B cell (primary cell): ENCODE measurements around the gene ERO1B. TPM values are rescaled to one million over a fixed set of nuclear protein-coding genes. Genes with fewer than 3 reads are reported as not detected.
"Not testable (repeated sequence)": the region's sequence is repeated elsewhere in the genome, so short reads cannot be mapped to it uniquely, and the experiment has no call there.

ENCODE experiments used
- ATAC-seq: fragments of 200-7000 bp; cut with Tn5 transposase; one replicate; pipeline ENCODE4 v1.10.0; 2021; ENCODE audit warnings: low read depth, mild to moderate bottlenecking, moderate number of reproducible peaks, moderate library complexity
- CTCF ChIA-PET: fragments of 350-600 bp; sonication (Branson Sonifier 250); formaldehyde crosslinking; loops from one replicate; lab custom pipeline; 2021; ENCODE audit warnings: antibody characterized with exemption, inconsistent platforms; lab: Charles Lee
- POLR2A ChIA-PET: fragments of 350-600 bp; sonication (Branson Sonifier 250); formaldehyde crosslinking; loops from one replicate; lab custom pipeline; 2021; ENCODE audit warnings: antibody characterized with exemption; lab: Charles Lee
- DNase-seq: peaks from one replicate; pipeline ENCODE4 v3.0.0; 2013
- H2AFZ ChIP-seq: 2 replicates; pipeline ENCODE4 v1.6.1; 2012; ENCODE audit warnings: mild to moderate bottlenecking, low read depth, low read length; ENCODE audit not compliant: insufficient read depth, poor library complexity, severe bottlenecking
- H3K27ac ChIP-seq, 2 donors: 1 replicate in 1 of 2; 2 replicates in 1 of 2; pipeline ENCODE4 v1.5.1; 2012 to 2013; ENCODE audit warnings: low read length in 2 of 2, mild to moderate bottlenecking in 2 of 2, moderate library complexity in 1 of 2
- H3K27me3 ChIP-seq, 4 experiments: fragments of 200-600 bp in 1 of 4; sonication (generic) in 1 of 4; replicated peaks in 1 of 4; 1 replicate in 2 of 4; 2 replicates in 2 of 4; pipeline versions ENCODE4 v1.6.1 to v1.7.0; 2013 to 2016; ENCODE audit warnings: low read length in 3 of 4, mild to moderate bottlenecking in 2 of 4, mixed read lengths in 1 of 4, moderate library complexity in 1 of 4; ENCODE audit not compliant: insufficient read depth in 4 of 4, control insufficient read depth in 3 of 4; ENCODE audit errors: control extremely low read depth in 1 of 4
- H3K36me3 ChIP-seq, 2 experiments: replicated peaks in 1 of 2; 1 replicate in 1 of 2; 2 replicates in 1 of 2; pipeline versions ENCODE4 v1.6.1 to v1.7.1; 2013; ENCODE audit warnings: low read length in 1 of 2; ENCODE audit not compliant: insufficient read depth in 2 of 2, control insufficient read depth in 1 of 2; ENCODE audit errors: control extremely low read depth in 1 of 2, extremely low read depth in 1 of 2
- H3K4me1 ChIP-seq, 2 donors: fragments of 200-600 bp in 1 of 2; sonication (generic) in 1 of 2; 1 replicate in 1 of 2; 2 replicates in 1 of 2; pipeline versions ENCODE4 v1.5.1 to v1.6.1; 2013 to 2017; ENCODE audit warnings: low read length in 2 of 2; ENCODE audit not compliant: control insufficient read depth in 2 of 2, insufficient read depth in 2 of 2
- H3K4me2 ChIP-seq: replicated peaks from 2 replicates; pipeline ENCODE3; 2012; ENCODE audit warnings: mild to moderate bottlenecking, low read depth, low read length; ENCODE audit not compliant: poor library complexity, severe bottlenecking
- H3K4me3 ChIP-seq, 5 experiments: fragments of 200-600 bp in 1 of 5; sonication (generic) in 1 of 5; 1 replicate in 3 of 5; 2 replicates in 2 of 5; pipeline versions ENCODE4 v1.5.1 to v1.7.0; 2011 to 2016; ENCODE audit warnings: low read length in 4 of 5, mild to moderate bottlenecking in 4 of 5, low read depth in 2 of 5, control low read depth in 1 of 5, moderate library complexity in 1 of 5; ENCODE audit not compliant: insufficient read depth in 1 of 5; ENCODE audit errors: control extremely low read depth in 1 of 5, extremely low read depth in 1 of 5
- H3K79me2 ChIP-seq: fragments of 200-600 bp; sonication (generic); one replicate; pipeline ENCODE4 v1.6.0; 2016; ENCODE audit warnings: low read length; ENCODE audit not compliant: control insufficient read depth, insufficient read depth
- H3K9ac ChIP-seq: fragments of 200-600 bp; sonication (generic); 2 replicates; pipeline ENCODE4 v1.6.1; 2017; ENCODE audit warnings: mild to moderate bottlenecking, low read length, moderate library complexity
- H3K9me3 ChIP-seq, 3 donors: one replicate each; pipeline versions ENCODE4 v1.6.1 to v1.7.1; 2013; ENCODE audit warnings: low read length in 2 of 3; ENCODE audit not compliant: control insufficient read depth in 2 of 3, insufficient read depth in 1 of 3; ENCODE audit errors: control extremely low read depth in 1 of 3
- H4K20me1 ChIP-seq: 2 replicates; pipeline ENCODE4 v1.6.0; 2012; ENCODE audit warnings: mild to moderate bottlenecking, low read length; ENCODE audit not compliant: insufficient read depth, control insufficient read depth, poor library complexity, severe bottlenecking
- H3K27ac Mint-ChIP-seq: one replicate; pipeline ENCODE4 v1.8.0; 2021; ENCODE audit warnings: mixed read lengths
- H3K27me3 Mint-ChIP-seq: one replicate; pipeline ENCODE4 v1.8.0; 2021; ENCODE audit warnings: mixed read lengths
- H3K4me1 Mint-ChIP-seq: one replicate; pipeline ENCODE4 v1.8.0; 2021; ENCODE audit warnings: mixed read lengths
- H3K4me3 Mint-ChIP-seq: one replicate; pipeline ENCODE4 v1.8.0; 2021; ENCODE audit warnings: mixed read lengths
- H3K9me3 Mint-ChIP-seq: one replicate; pipeline ENCODE4 v1.8.0; 2022; ENCODE audit warnings: mixed read lengths; ENCODE audit not compliant: insufficient read depth
- EZH2 ChIP-seq: IDR thresholded peaks from 2 replicates; pipeline ENCODE4 v1.6.1; 2012; ENCODE audit warnings: borderline replicate concordance, low read depth, mild to moderate bottlenecking, moderate library complexity, low read length; ENCODE audit not compliant: insufficient read depth, poor library complexity, severe bottlenecking
- WGBS: methylation state at CpG from one replicate; pipeline ENCODE4 v1.1.5; 2013; ENCODE audit warnings: missing lambda C conversion rate; ENCODE audit not compliant: insufficient coverage; 5-methylcytosine and 5-hydroxymethylcytosine counted together
- intact Hi-C: fragments of 100-400 bp; cut with micrococcal nuclease; formaldehyde crosslinking; loops from one replicate; pipeline ENCODE4 v1.10.0; 2022
- polyA plus RNA-seq: library from polyadenylated mRNA; depleted of rRNA; stranded (reverse); fragments of >200 nt; gene quantifications from 2 replicates; pipeline ENCODE4 v1.2.3, GENCODE V29; 2012
- total RNA-seq, 2 donors: library from RNA; stranded (reverse); fragments of 120-200 nt in 1 of 2; gene quantifications; 1 replicate in 1 of 2; 2 replicates in 1 of 2; pipeline versions ENCODE4 v1.2.3 to v1.2.4, GENCODE V29; 2013 to 2022
- TF ChIP-seq, protein P1 (sequence below): fragments of 200-600 bp; IDR thresholded peaks from one replicate; pipeline ENCODE4 v1.8.0; 2022; ENCODE audit warnings: antibody characterized with exemption, mild to moderate bottlenecking

The ERO1B gene
- total and polyA plus RNA-seq, 2 donors (not counting 1 experiment from before 2014, with no cell fraction given): 5.1 to 25.6 TPM

DNA sequence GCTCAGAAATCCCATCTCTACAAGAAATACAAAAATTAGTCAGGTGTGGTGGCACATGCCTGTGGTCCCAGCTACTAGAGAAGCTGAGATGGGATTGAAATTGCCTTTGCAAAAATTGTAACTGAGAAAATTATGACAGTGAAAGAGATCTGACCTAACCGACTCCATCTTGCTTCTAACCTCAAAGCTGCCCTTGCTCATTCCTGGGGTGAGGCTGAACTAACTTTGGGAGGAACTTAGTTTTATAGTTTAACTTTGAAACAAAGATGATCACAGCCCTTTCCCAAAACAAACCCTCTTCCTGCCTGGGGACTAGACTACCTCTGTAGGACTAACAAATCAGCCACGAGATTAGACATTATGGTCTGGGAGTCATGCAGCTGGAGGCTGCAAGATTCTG lies 33.8 kb upstream of the ERO1B start:
- Histone ChIP-seq H2AFZ (no peak overlapping the region), H3K9ac (no peak overlapping the region), H3K9me3 (no peaks in the 10 kb centered on the region), H4K20me1 (no peaks in the 10 kb centered on the region), H3K79me2 (no peaks in the 10 kb centered on the region), H3K4me2 (no peak overlapping the region), H3K4me1 (no peaks in the 10 kb centered on the region), H3K4me3 (no peak overlapping the region), H3K27ac (no peak overlapping the region), H3K36me3 (no peaks in the 10 kb centered on the region), H3K27me3 (peaks cover 0 to 4% (median 0%) of the 10 kb centered on the region in 4 experiments)
- ATAC-seq: no peak
- Mint-ChIP-seq H3K4me1 (no peaks in the 10 kb centered on the region), H3K27ac (no peak overlapping the region), H3K4me3 (no peak overlapping the region), H3K27me3 (peaks cover 19% of the 10 kb centered on the region), H3K9me3 (no peaks in the 10 kb centered on the region)
- ChIA-PET POLR2A (no interaction called here), CTCF (no interaction called here)
- DNase-seq: no peak
- WGBS: no CpG with 5 or more reads among the region's 2 CpGs
- TF ChIP-seq, protein P1, sequence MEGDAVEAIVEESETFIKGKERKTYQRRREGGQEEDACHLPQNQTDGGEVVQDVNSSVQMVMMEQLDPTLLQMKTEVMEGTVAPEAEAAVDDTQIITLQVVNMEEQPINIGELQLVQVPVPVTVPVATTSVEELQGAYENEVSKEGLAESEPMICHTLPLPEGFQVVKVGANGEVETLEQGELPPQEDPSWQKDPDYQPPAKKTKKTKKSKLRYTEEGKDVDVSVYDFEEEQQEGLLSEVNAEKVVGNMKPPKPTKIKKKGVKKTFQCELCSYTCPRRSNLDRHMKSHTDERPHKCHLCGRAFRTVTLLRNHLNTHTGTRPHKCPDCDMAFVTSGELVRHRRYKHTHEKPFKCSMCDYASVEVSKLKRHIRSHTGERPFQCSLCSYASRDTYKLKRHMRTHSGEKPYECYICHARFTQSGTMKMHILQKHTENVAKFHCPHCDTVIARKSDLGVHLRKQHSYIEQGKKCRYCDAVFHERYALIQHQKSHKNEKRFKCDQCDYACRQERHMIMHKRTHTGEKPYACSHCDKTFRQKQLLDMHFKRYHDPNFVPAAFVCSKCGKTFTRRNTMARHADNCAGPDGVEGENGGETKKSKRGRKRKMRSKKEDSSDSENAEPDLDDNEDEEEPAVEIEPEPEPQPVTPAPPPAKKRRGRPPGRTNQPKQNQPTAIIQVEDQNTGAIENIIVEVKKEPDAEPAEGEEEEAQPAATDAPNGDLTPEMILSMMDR: no peak
- TF ChIP-seq EZH2: no peak
- intact Hi-C loops: no loop called here

DNA sequence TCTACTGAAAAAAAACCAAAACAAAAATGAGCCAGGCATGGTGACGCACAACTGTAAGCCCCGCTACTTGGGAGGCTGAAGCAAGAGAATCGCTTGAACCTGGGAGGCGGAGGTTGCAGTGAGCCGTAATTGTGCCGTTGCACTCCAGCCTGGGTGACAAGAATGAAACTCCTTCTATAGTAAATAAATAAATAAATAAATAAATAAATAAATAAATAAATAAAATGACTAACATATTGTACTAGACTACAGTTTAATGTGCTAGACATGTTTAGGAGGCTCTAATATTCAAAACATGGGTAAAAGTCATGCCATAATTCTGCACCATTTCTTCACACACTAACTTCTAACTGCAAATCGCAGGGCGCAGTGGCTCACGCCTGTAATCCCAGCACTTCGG lies 33.3 kb upstream of the ERO1B start:
- Histone ChIP-seq H3K4me2 (no peak overlapping the region), H3K9me3 (no peaks in the 10 kb centered on the region), H2AFZ (no peak overlapping the region), H3K9ac (no peak overlapping the region), H3K27me3 (peaks cover 0 to 4% (median 0%) of the 10 kb centered on the region in 4 experiments), H3K36me3 (no peaks in the 10 kb centered on the region), H3K4me3 (no peak overlapping the region), H3K4me1 (no peaks in the 10 kb centered on the region), H3K79me2 (no peaks in the 10 kb centered on the region), H3K27ac (no peak overlapping the region), H4K20me1 (no peaks in the 10 kb centered on the region)
- Mint-ChIP-seq H3K27ac (no peak overlapping the region), H3K9me3 (no peaks in the 10 kb centered on the region), H3K27me3 (peaks cover 19% of the 10 kb centered on the region), H3K4me1 (no peaks in the 10 kb centered on the region), H3K4me3 (no peak overlapping the region)
- ChIA-PET CTCF (no interaction called here), POLR2A (no interaction called here)
- TF ChIP-seq, protein P1: no peak
- no peak for TF ChIP-seq EZH2
- intact Hi-C loops: no loop called here
- DNase-seq (no peak), ATAC-seq (no peak)
- 94% methylated on average over 3 of the region's 10 CpGs for WGBS

DNA sequence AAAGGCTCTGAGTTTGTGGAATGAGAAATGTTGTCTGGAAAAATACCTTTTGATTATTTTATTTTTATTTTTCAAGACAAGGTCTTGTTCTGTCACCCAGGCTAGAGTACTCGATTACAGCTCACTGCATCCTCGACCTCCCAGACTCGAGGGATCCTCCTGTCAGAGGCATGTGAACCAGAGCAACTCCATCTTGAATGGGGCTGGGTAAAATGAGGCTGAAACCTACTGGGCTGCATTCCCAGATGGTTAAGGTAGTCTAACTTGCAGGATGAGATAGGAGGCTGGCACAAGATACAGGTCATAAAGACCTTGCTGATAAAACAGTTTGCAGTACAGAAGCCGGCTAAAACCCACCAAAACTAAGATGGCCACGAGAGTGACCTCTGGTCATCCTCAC lies 32.3 kb upstream of the ERO1B start:
- H3K9me3 ChIP-seq, H2AFZ ChIP-seq, H3K4me3 Mint-ChIP-seq, H4K20me1 ChIP-seq, H3K79me2 ChIP-seq, H3K27ac ChIP-seq, ATAC-seq, H3K9ac ChIP-seq, DNase-seq, intact Hi-C loops, CTCF ChIA-PET, H3K27ac Mint-ChIP-seq, H3K4me1 Mint-ChIP-seq, H3K27me3 ChIP-seq, POLR2A ChIA-PET, H3K36me3 ChIP-seq, H3K9me3 Mint-ChIP-seq, H3K4me3 ChIP-seq, H3K4me2 ChIP-seq, H3K4me1 ChIP-seq: not testable (repeated sequence)
- WGBS: 94% methylated on average over 3 of the region's 5 CpGs
- H3K27me3 Mint-ChIP-seq: peaks cover 19% of the 10 kb centered on the region
